HepG2 (cell line): ENCODE data around the gene FMNL2. TPM values are rescaled to one million over a fixed set of nuclear protein-coding genes. Genes with fewer than 3 reads are reported as not detected.

Source experiments
- ATAC-seq: fragments of 200-7000 bp; cut with Tn5 transposase; 3 replicates; pipeline ENCODE4 v1.9.1; 2020; ENCODE audit warnings: mild to moderate bottlenecking, moderate library complexity
- Bru-seq: library from RNA; stranded (reverse); fragments of 400-500 nt; gene quantifications from one replicate; lab custom pipeline; 2021; lab: Mats Ljungman, UMichigan
- BruChase-seq, 2 experiments: library from RNA; stranded (reverse); fragments of 400-500 nt; gene quantifications; one replicate each; lab custom pipeline; 2021; lab: Mats Ljungman, UMichigan
- BruUV-seq: library from RNA; stranded (reverse); fragments of 400-500 nt; replicated peaks from 2 replicates; lab custom pipeline; 2021; lab: Mats Ljungman, UMichigan
- CTCF ChIA-PET: fragments of 300-600 bp; formaldehyde crosslinking; extraction: SDS; loops from one replicate; lab custom pipeline; 2021; ENCODE audit warnings: low total read pairs, inconsistent platforms, low intra/inter-chr PET ratio; lab: Yijun Ruan, JAX
- POLR2A ChIA-PET: fragments of 350-600 bp; sonication (Branson Sonifier 250); formaldehyde crosslinking; loops from one replicate; lab custom pipeline; 2020; ENCODE audit warnings: antibody characterized with exemption, inconsistent platforms; lab: Yijun Ruan, JAX
- DNase-seq: peaks from one replicate; pipeline ENCODE4 v3.0.0-alpha.2; 2015; ENCODE audit warnings: low spot score
- FAIRE-seq: peaks from 3 replicates; lab custom pipeline; 2011; peaks lifted over from hg19 to GRCh38; lab: Jason Lieb, UNC
- H2AFZ ChIP-seq: one replicate; pipeline ENCODE4 v1.6.1; 2011; ENCODE audit warnings: low read length, inconsistent platforms
- H3K27ac ChIP-seq: fragments of 300-600 bp; 3 replicates; pipeline ENCODE4 v1.8.0; 2011; ENCODE audit warnings: mixed run types, mild to moderate bottlenecking, mixed read lengths, low read length, inconsistent platforms; ENCODE audit not compliant: insufficient read depth; ENCODE audit errors: extremely low read length
- H3K27me3 ChIP-seq, 2 experiments: fragments of 200-600 bp in 1 of 2; 2 replicates in 1 of 2; 3 replicates in 1 of 2; pipeline versions ENCODE4 v1.6.0 to v1.8.0; 2011; ENCODE audit warnings: low read length in 2 of 2, mild to moderate bottlenecking in 2 of 2, moderate library complexity in 2 of 2, inconsistent platforms in 1 of 2; ENCODE audit not compliant: insufficient read depth in 2 of 2, control insufficient read depth in 1 of 2
- H3K36me3 ChIP-seq, 2 experiments: fragments of 200-600 bp in 1 of 2; replicated peaks in 1 of 2; 2 replicates in 1 of 2; 3 replicates in 1 of 2; pipeline versions ENCODE4 v1.5.1 to v1.8.0; 2011; ENCODE audit warnings: low read length in 2 of 2, inconsistent platforms in 1 of 2; ENCODE audit not compliant: insufficient read depth in 2 of 2, control insufficient read depth in 1 of 2
- H3K4me1 ChIP-seq: 2 replicates; pipeline ENCODE4 v1.5.1; 2012; ENCODE audit warnings: low read length, inconsistent platforms; ENCODE audit not compliant: insufficient read depth
- H3K4me2 ChIP-seq: 2 replicates; pipeline ENCODE4 v1.6.0; 2011; ENCODE audit warnings: low read depth, low read length, inconsistent platforms
- H3K4me3 ChIP-seq, 3 experiments: fragments of 200-600 bp in 1 of 3; sonication (generic), shearing (Covaris generic) in 1 of 3; replicated peaks in 1 of 3; 2 replicates each; pipeline ENCODE4 v1.5.1; 2011 to 2016; ENCODE audit warnings: low read length in 3 of 3, inconsistent platforms in 2 of 3, low read depth in 2 of 3, mild to moderate bottlenecking in 2 of 3, control low read depth in 1 of 3, mixed read lengths in 1 of 3; ENCODE audit not compliant: insufficient read depth in 1 of 3
- H3K79me2 ChIP-seq: one replicate; pipeline ENCODE4 v1.6.1; 2011; ENCODE audit warnings: low read length, inconsistent platforms; ENCODE audit not compliant: insufficient read depth
- H3K9ac ChIP-seq: 2 replicates; pipeline ENCODE4 v1.6.0; 2011; ENCODE audit warnings: mild to moderate bottlenecking, low read depth, low read length, inconsistent platforms; ENCODE audit not compliant: insufficient read depth
- H3K9me3 ChIP-seq: 2 replicates; pipeline ENCODE4 v1.5.1; 2012; ENCODE audit warnings: mild to moderate bottlenecking, low read length
- H4K20me1 ChIP-seq: 2 replicates; pipeline ENCODE4 v1.6.0; 2011; ENCODE audit warnings: inconsistent platforms, mild to moderate bottlenecking, low read length, moderate library complexity; ENCODE audit not compliant: insufficient read depth
- MXI1 ChIP-seq: IDR thresholded peaks from 3 replicates; pipeline ENCODE4 v1.6.1; 2012; ENCODE audit warnings: low read depth, low read length, inconsistent platforms, borderline replicate concordance
- PCBP1 ChIP-seq: fragments of 200-400 bp; formaldehyde crosslinking; IDR thresholded peaks from 2 replicates; pipeline ENCODE4 v1.6.1; 2017; ENCODE audit warnings: mild to moderate bottlenecking, low read depth, low read length, borderline replicate concordance
- POGZ ChIP-seq: sonication (generic); formaldehyde crosslinking; IDR thresholded peaks from 2 replicates; pipeline ENCODE4 v1.4.0; 2020; ENCODE audit warnings: mild to moderate bottlenecking, missing genetic modification reagents
- RBM39 ChIP-seq: fragments of 200-400 bp; formaldehyde crosslinking; IDR thresholded peaks from one replicate; pipeline ENCODE4 v1.6.1; 2018; ENCODE audit warnings: antibody characterized with exemption, mild to moderate bottlenecking, low read depth, low read length; ENCODE audit not compliant: poor library complexity, severe bottlenecking
- RFXAP ChIP-seq: sonication (generic); formaldehyde crosslinking; IDR thresholded peaks from 2 replicates; pipeline ENCODE4 v1.4.0; 2020; ENCODE audit warnings: missing genetic modification reagents, borderline replicate concordance
- SALL2 ChIP-seq: sonication (generic); formaldehyde crosslinking; IDR thresholded peaks from 2 replicates; pipeline ENCODE4 v1.8.1; 2023; ENCODE audit warnings: mild to moderate bottlenecking, missing genetic modification reagents, inconsistent platforms
- SP2 ChIP-seq: sonication (generic); formaldehyde crosslinking; IDR thresholded peaks from 2 replicates; pipeline ENCODE4 v1.5.1; 2020; ENCODE audit warnings: mild to moderate bottlenecking, missing genetic modification reagents
- TBL1XR1 ChIP-seq: fragments of 150-350 bp; IDR thresholded peaks from 2 replicates; pipeline ENCODE4 v1.6.1; 2014; ENCODE audit warnings: borderline replicate concordance, low read length; ENCODE audit not compliant: partially characterized antibody
- TCF7 ChIP-seq: sonication (generic); IDR thresholded peaks from 2 replicates; pipeline ENCODE4 v1.6.1; 2016; ENCODE audit warnings: antibody characterized with exemption, low read depth
- ZNF432 ChIP-seq: sonication (generic); formaldehyde crosslinking; IDR thresholded peaks from 2 replicates; pipeline ENCODE4 v1.5.0; 2020; ENCODE audit warnings: missing genetic modification reagents, mild to moderate bottlenecking, borderline replicate concordance
- ZNF562 ChIP-seq: sonication (generic); formaldehyde crosslinking; IDR thresholded peaks from 2 replicates; pipeline ENCODE4 v1.8.0; 2022; ENCODE audit warnings: missing genetic modification reagents, borderline replicate concordance
- ZNF644 ChIP-seq: IDR thresholded peaks from 2 replicates; pipeline ENCODE4 v1.6.1; 2016; ENCODE audit warnings: low read depth
- ZNF839 ChIP-seq: sonication (generic); formaldehyde crosslinking; IDR thresholded peaks from 2 replicates; pipeline ENCODE4 v1.4.0; 2020; ENCODE audit warnings: missing genetic modification reagents, mild to moderate bottlenecking, borderline replicate concordance
- WGBS: methylation state at CpG from one replicate; pipeline ENCODE4 v1.1.6; 2017; ENCODE audit warnings: low lambda C conversion rate; 5-methylcytosine and 5-hydroxymethylcytosine counted together
- in situ Hi-C: cut with HindIII; loops from 2 replicates; pipeline ENCODE4 v1.10.0; 2017; ENCODE audit warnings: low pct_unique_long_range_greater_than_20kb; ENCODE audit not compliant: extremely low pct_ligation_motif_present
- intact Hi-C: fragments of 100-400 bp; cut with micrococcal nuclease; formaldehyde crosslinking; loops from one replicate; pipeline ENCODE4 v1.10.0; 2022; ENCODE audit not compliant: unreplicated experiment
- long read RNA-seq, 2 experiments: library from RNA in 1 of 2; library from polyadenylated mRNA in 1 of 2; stranded (forward) in 1 of 2; unstranded in 1 of 2; transcript quantifications; one replicate each; pipeline ENCODE4 v2.0.0, GENCODE V29; 2019 to 2022
- polyA minus RNA-seq, 3 experiments: library from RNA; depleted of rRNA, polyadenylated mRNA; stranded (reverse); fragments of >200 nt; gene quantifications; 2 replicates each; pipeline ENCODE4 v1.2.3, GENCODE V29; 2011; ENCODE audit warnings: low replicate concordance in 1 of 3
- polyA plus RNA-seq, 8 experiments: library from polyadenylated mRNA; depleted of rRNA in 3 of 8; stranded (reverse) in 7 of 8; unstranded in 1 of 8; fragments of >200 nt; fragmentation: Illumina TruSeq in 4 of 8; extraction: Trizol in 4 of 8; gene quantifications; 2 replicates each; pipeline versions ENCODE4 v1.2.1 to v1.2.3, GENCODE V29; 2011 to 2016; ENCODE audit warnings: low read depth in 4 of 8, missing spikeins in 1 of 8, mixed read lengths in 1 of 8; ENCODE audit not compliant: insufficient read depth in 1 of 8
- total RNA-seq, 5 experiments: library from RNA; depleted of rRNA; stranded (reverse); fragments of >200 nt; fragmentation: Illumina TruSeq; extraction: Trizol; gene quantifications; 2 replicates each; pipeline ENCODE4 v1.2.3, GENCODE V29; 2016; ENCODE audit warnings: low read depth in 1 of 5
- TF ChIP-seq, protein P1 (sequence below): sonication (generic); formaldehyde crosslinking; IDR thresholded peaks from 2 replicates; pipeline ENCODE4 v1.4.0; 2020; ENCODE audit warnings: mild to moderate bottlenecking, missing genetic modification reagents
- TF ChIP-seq, protein P2 (sequence below): sonication (generic); formaldehyde crosslinking; IDR thresholded peaks from 2 replicates; pipeline ENCODE4 v1.4.0; 2020; ENCODE audit warnings: missing genetic modification reagents
- TF ChIP-seq, protein P3 (sequence below): sonication (generic); formaldehyde crosslinking; IDR thresholded peaks from 2 replicates; pipeline ENCODE4 v1.8.1; 2023; ENCODE audit warnings: mild to moderate bottlenecking, missing genetic modification reagents, borderline replicate concordance

FMNL2 gene
- total RNA-seq (2016; rRNA removed; fragmentation: Illumina TruSeq; extraction: Trizol) (63.2 and 66.5 TPM in 2 replicates), polyA plus RNA-seq (2011; rRNA removed) (62.5 and 67.7 TPM in 2 replicates), polyA minus RNA-seq (2011; rRNA and poly(A)+ RNA removed; ENCODE audit: low replicate concordance) (4.2 and 30.7 TPM in 2 replicates), Bru-seq, nascent RNA (percentile 97 among the genes with signal in this experiment), BruChase-seq, experiment 1, labeled RNA remaining after a 6-hour chase (percentile 93 among the genes with signal in this experiment), BruChase-seq, experiment 2, labeled RNA remaining after a 2-hour chase (percentile 95 among the genes with signal in this experiment)
- 6.8 and 8.5 TPM in 2 replicates for total RNA-seq (2016; cell fraction: cytosol; rRNA removed; fragmentation: Illumina TruSeq; extraction: Trizol; ENCODE audit: low read depth)
- 60.0 and 65.7 TPM in 2 replicates for total RNA-seq (2016; cell fraction: insoluble cytoplasmic fraction; rRNA removed; fragmentation: Illumina TruSeq; extraction: Trizol)
- total RNA-seq (2016; cell fraction: membrane; rRNA removed; fragmentation: Illumina TruSeq; extraction: Trizol): 25.0 and 25.7 TPM in 2 replicates
- 76.2 and 83.3 TPM in 2 replicates for total RNA-seq (2016; cell fraction: nucleus; rRNA removed; fragmentation: Illumina TruSeq; extraction: Trizol)
- 20.3 and 32.4 TPM in 2 replicates for polyA plus RNA-seq (2011; cell fraction: cytosol; rRNA removed)
- polyA plus RNA-seq (2011; cell fraction: nucleus; rRNA removed): 78.2 and 99.5 TPM in 2 replicates
- polyA plus RNA-seq (2012): 73.3 and 86.5 TPM in 2 replicates
- 1.7 and 2.1 TPM in 2 replicates for polyA plus RNA-seq (2016; cell fraction: cytosol; fragmentation: Illumina TruSeq; extraction: Trizol; ENCODE audit: low read depth)
- 66.8 and 70.0 TPM in 2 replicates for polyA plus RNA-seq (2016; cell fraction: insoluble cytoplasmic fraction; fragmentation: Illumina TruSeq; extraction: Trizol; ENCODE audit: low read depth)
- 9.7 and 11.9 TPM in 2 replicates for polyA plus RNA-seq (2016; cell fraction: membrane; fragmentation: Illumina TruSeq; extraction: Trizol; ENCODE audit: low read depth)
- polyA plus RNA-seq (2016; cell fraction: nucleus; fragmentation: Illumina TruSeq; extraction: Trizol; ENCODE audit: insufficient read depth, low read depth): 139 and 144 TPM in 2 replicates
- polyA minus RNA-seq (2011; cell fraction: cytosol; rRNA and poly(A)+ RNA removed): 43.7 and 45.2 TPM in 2 replicates
- polyA minus RNA-seq (2011; cell fraction: nucleus; rRNA and poly(A)+ RNA removed): 160 and 184 TPM in 2 replicates
- long read RNA-seq, experiment 1, partial matches to known transcripts: 5 of 12 reads
- long read RNA-seq, experiment 1, other reads (novel, unspliced or antisense): 7 of 12 reads
- long read RNA-seq, experiment 2, partial matches to known transcripts: 14 of 96 reads
- long read RNA-seq, experiment 2, other reads (novel, unspliced or antisense): 82 of 96 reads

DNA sequence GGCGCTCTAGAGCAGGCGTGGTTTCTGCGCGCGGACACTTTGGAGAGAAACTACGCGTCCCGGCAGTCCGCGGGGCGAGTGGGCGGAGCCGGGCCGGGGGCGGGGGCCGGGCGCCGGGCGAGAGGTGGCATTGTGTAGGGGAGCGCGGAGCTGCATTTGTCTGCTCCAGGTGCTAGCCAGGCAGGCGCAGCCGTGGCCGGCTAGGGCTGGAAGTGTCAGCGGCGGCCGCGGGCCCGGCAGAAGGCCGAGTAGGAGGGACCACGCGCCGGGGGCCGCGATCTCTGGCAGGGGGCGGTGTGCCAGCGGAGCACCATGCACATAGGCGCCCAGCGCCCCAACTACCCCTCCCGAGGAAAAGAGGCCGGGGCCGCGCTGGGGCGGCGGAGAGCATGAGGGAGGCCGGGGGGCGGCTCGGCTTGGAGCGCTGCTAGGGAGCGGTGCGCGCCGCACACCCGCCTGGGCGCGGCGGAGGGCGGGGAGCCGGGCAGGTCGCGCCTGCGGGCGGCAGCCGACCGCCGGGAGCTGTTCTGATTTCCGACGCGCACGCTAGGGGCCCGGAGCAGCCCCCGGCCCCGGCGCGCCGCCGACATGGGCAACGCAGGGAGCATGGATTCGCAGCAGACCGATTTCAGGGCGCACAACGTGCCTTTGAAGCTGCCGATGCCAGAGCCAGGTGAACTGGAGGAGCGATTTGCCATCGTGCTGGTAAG is at the start of gene FMNL2:
Gene FMNL2 (plus strand): TSS at position 159 of the 710 bp plus-strand sequence.
- H3K9ac ChIP-seq: peak within 1 kb of the TSS; percentile 87
- peak; percentile 63 for FAIRE-seq
- peaks cover 41% of the 10 kb centered on the region for H3K4me1 ChIP-seq
- in situ Hi-C loops (loop anchor here (5.0 to 10.0 kb wide), 3 partner anchors 77 to 300 kb away; no protein-coding TSS in a partner anchor), intact Hi-C loops (loop anchor here (2.0 to 5.0 kb wide), 8 partner anchors 77 to 298 kb away; no protein-coding TSS in a partner anchor)
- ChIA-PET CTCF (interaction anchor here (0.7 kb wide), 1 partner anchor 160 kb away, joined by 3 read pairs; the partner anchor contains the start of gene STAM2), POLR2A (interaction anchor here (0.6 to 3.1 kb wide), 14 partner anchors 9 to 159 kb away, joined by 3 to 18 read pairs (median 5); partner anchors contain the start of gene STAM2)
- no peaks in the 10 kb centered on the region for H3K36me3 ChIP-seq
- H3K9me3 ChIP-seq: no peaks in the 10 kb centered on the region
- BruUV-seq: no TSS peak
- peak; percentile 91 for ATAC-seq
- peak within 1 kb of the TSS; percentile 95 to 98 (median 96) for H3K4me3 ChIP-seq
- peaks cover 0 to 20% of the 10 kb centered on the region in 2 experiments; a peak in 4 of 5 replicates for H3K27me3 ChIP-seq
- 0% methylated on average over 4 of the region's 85 CpGs for WGBS
- peak within 1 kb of the TSS; percentile 69 for H3K27ac ChIP-seq
- H3K79me2 ChIP-seq: peaks cover 51% of the 10 kb centered on the region
- peak within 1 kb of the TSS; percentile 98 for H3K4me2 ChIP-seq
- DNase-seq: peak; percentile 88
- H4K20me1 ChIP-seq: peaks cover 37% of the 10 kb centered on the region; the same call in 1 of the 2 replicates
- peak within 1 kb of the TSS; percentile 99 for H2AFZ ChIP-seq
- TF ChIP-seq ZNF562 (CRISPR knock-in tag): no peak
- TF ChIP-seq POGZ (CRISPR knock-in tag): peak; percentile 76
- TF ChIP-seq RFXAP (CRISPR knock-in tag): peak; percentile 73
- TF ChIP-seq RBM39: peak; percentile 65
- TF ChIP-seq SP2 (CRISPR knock-in tag): no peak
- no peak for TF ChIP-seq TBL1XR1
- peak; percentile 82; the same call in 2 of the 3 replicates for TF ChIP-seq MXI1
- no peak for TF ChIP-seq PCBP1
- TF ChIP-seq, protein P1, sequence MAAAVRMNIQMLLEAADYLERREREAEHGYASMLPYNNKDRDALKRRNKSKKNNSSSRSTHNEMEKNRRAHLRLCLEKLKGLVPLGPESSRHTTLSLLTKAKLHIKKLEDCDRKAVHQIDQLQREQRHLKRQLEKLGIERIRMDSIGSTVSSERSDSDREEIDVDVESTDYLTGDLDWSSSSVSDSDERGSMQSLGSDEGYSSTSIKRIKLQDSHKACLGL: peak; percentile 54; the same call in 1 of the 2 replicates
- TF ChIP-seq TCF7: 0 out of 2 replicates have a peak, but pooled peaks have one; percentile 10
- no peak for TF ChIP-seq ZNF644
- no peak for TF ChIP-seq ZNF839 (CRISPR knock-in tag)
- TF ChIP-seq, protein P2, sequence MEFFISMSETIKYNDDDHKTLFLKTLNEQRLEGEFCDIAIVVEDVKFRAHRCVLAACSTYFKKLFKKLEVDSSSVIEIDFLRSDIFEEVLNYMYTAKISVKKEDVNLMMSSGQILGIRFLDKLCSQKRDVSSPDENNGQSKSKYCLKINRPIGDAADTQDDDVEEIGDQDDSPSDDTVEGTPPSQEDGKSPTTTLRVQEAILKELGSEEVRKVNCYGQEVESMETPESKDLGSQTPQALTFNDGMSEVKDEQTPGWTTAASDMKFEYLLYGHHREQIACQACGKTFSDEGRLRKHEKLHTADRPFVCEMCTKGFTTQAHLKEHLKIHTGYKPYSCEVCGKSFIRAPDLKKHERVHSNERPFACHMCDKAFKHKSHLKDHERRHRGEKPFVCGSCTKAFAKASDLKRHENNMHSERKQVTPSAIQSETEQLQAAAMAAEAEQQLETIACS: peak; percentile 10; the same call in 1 of the 2 replicates
- no peak for TF ChIP-seq ZNF432 (CRISPR knock-in tag)
- TF ChIP-seq, protein P3, sequence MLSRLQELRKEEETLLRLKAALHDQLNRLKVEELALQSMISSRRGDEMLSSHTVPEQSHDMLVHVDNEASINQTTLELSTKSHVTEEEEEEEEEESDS: no peak
- TF ChIP-seq SALL2 (CRISPR knock-in tag): peak; percentile 97
